ENCODE measurements around the gene NFATC3. TPM values are rescaled to one million over a fixed set of nuclear protein-coding genes. Genes with fewer than 3 reads are reported as not detected.
A peak's percentile ranks its signal among the peaks of the same experiment; 100 is the strongest.

NFATC3 gene
- total and polyA plus RNA-seq, 4 donors, result 13.5 to 69.6 (median 35.7) TPM

- peaks cover 0 to 16% (median 16%) of the 10 kb centered on the region in 3 donors for H3K27me3 ChIP-seq (ENCODE audit: control insufficient read depth in 3 of 3, insufficient read depth in 3 of 3, low read length in 2 of 3)
- no peaks in the 10 kb centered on the region for H3K9me3 ChIP-seq (ENCODE audit: control insufficient read depth in 4 of 4, insufficient read depth in 3 of 4, low read length in 3 of 4)
- ATAC-seq (ENCODE audit: insufficient read depth, low FRiP score) (no peak), DNase-seq (no peak)
- no peak overlapping the region for H3K9ac ChIP-seq (ENCODE audit: insufficient read depth in 1 of 2, low read length in 2 of 2)
- H3K4me1 ChIP-seq (ENCODE audit: control insufficient read depth in 5 of 5, insufficient read depth in 5 of 5, low read length in 5 of 5), result peaks cover 4 to 28% (median 13%) of the 10 kb centered on the region in 5 donors
- 51 to 52% methylated on average over 8 of the region's 8 CpGs for WGBS, 2 donors
- no peak for TF ChIP-seq CTCF (IDR thresholded peaks at IDR 0.05; ENCODE audit: control extremely low read depth, extremely low read depth)
- no peak overlapping the region for H3K4me3 ChIP-seq
- H3K36me3 ChIP-seq (ENCODE audit: control insufficient read depth in 4 of 4, insufficient read depth in 4 of 4, low read length in 4 of 4), result peaks cover 0 to 18% (median 2%) of the 10 kb centered on the region in 4 donors
- H3K27ac ChIP-seq (ENCODE audit: low read depth in 1 of 2, low read length in 1 of 2), result peak overlapping the region in 1 of 2 donors; percentile 57
These were observed 148.6 kb downstream of the NFATC3 start for GRCh38 chr16:68233835-68234187.

- Histone ChIP-seq H3K9me3 (ENCODE audit: control insufficient read depth in 4 of 4, insufficient read depth in 3 of 4, low read length in 3 of 4) (no peaks in the 10 kb centered on the region), H3K27ac (ENCODE audit: low read depth in 1 of 2, low read length in 1 of 2) (peak overlapping the region in 1 of 2 donors; percentile 92), H3K27me3 (ENCODE audit: control insufficient read depth in 3 of 3, insufficient read depth in 3 of 3, low read length in 2 of 3) (peaks cover 0 to 16% (median 16%) of the 10 kb centered on the region in 3 donors), H3K36me3 (ENCODE audit: control insufficient read depth in 4 of 4, insufficient read depth in 4 of 4, low read length in 4 of 4) (peaks cover 0 to 18% (median 2%) of the 10 kb centered on the region in 4 donors), H3K4me1 (ENCODE audit: control insufficient read depth in 5 of 5, insufficient read depth in 5 of 5, low read length in 5 of 5) (peaks cover 4 to 28% (median 13%) of the 10 kb centered on the region in 5 donors), H3K9ac (ENCODE audit: insufficient read depth in 1 of 2, low read length in 2 of 2) (no peak overlapping the region), H3K4me3 (peak overlapping the region; percentile 60)
- TF ChIP-seq CTCF (IDR thresholded peaks at IDR 0.05; ENCODE audit: control extremely low read depth, extremely low read depth), result no peak
- 47 to 60% methylated on average over 13 of the region's 13 CpGs for WGBS, 2 donors
- peak; percentile 20 for ATAC-seq (ENCODE audit: insufficient read depth, low FRiP score)
- peak; percentile 77 to 88 (median 87) for DNase-seq
These were observed 149.3 kb downstream of the NFATC3 start for GRCh38 chr16:68234188-68235107.

DNA sequence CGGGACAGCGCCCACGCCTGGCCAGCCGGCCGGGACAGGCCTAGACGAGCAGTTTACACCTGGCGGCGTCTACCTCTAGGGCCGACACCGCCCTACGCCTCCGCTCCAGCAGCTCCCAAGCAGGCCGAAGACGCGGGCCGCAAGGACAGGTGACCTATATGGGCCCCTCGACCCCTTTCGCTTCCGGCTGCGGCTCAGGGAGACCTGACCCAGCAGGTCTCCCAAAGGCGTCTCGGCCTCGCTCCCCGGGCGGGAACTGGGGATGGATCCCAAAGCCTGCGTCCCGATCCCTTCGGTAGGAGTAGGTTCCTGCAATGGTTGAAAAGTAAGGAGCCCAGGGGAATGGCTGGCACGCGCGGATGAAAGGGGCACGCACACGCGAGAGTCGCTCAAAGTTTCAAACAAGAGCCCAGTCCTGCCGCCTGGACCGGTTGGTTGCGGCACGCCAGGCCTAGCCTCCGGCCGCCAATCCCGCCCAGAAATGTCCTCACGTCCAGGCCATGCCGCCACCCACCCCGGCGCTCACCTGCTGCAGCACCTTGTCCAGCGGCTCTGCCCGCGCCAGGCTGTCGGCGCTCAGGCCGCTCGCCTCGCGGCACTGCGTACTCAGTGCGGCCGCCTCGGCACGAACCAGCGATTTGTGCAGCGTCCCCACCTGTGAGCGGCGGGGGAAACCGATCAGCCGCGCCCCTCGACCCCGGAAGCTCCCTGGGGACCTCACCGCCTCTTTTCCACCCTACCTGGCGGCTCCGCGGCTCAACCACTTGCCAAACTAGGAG lies 150.1 kb downstream of the NFATC3 start:
- Histone ChIP-seq H3K36me3 (ENCODE audit: control insufficient read depth in 4 of 4, insufficient read depth in 4 of 4, low read length in 4 of 4) (peaks cover 0 to 13% (median 2%) of the 10 kb centered on the region in 4 donors), H3K9me3 (ENCODE audit: control insufficient read depth in 4 of 4, insufficient read depth in 3 of 4, low read length in 3 of 4) (no peaks in the 10 kb centered on the region), H3K27me3 (ENCODE audit: control insufficient read depth in 3 of 3, insufficient read depth in 3 of 3, low read length in 2 of 3) (peaks cover 0 to 16% (median 16%) of the 10 kb centered on the region in 3 donors), H3K4me3 (peak overlapping the region; percentile 60), H3K27ac (ENCODE audit: low read depth in 1 of 2, low read length in 1 of 2) (peak overlapping the region in 1 of 2 donors; percentile 92), H3K4me1 (ENCODE audit: control insufficient read depth in 5 of 5, insufficient read depth in 5 of 5, low read length in 5 of 5) (peaks cover 4 to 28% (median 15%) of the 10 kb centered on the region in 5 donors), H3K9ac (ENCODE audit: insufficient read depth in 1 of 2, low read length in 2 of 2) (no peak overlapping the region)
- DNase-seq, result no peak
- WGBS, 2 donors, result 53 to 59% methylated on average over 68 to 73 of the region's 73 CpGs
- ATAC-seq (ENCODE audit: insufficient read depth, low FRiP score), result no peak
- TF ChIP-seq CTCF (IDR thresholded peaks at IDR 0.05; ENCODE audit: control extremely low read depth, extremely low read depth), result no peak
